Activated CD8-positive, alpha-beta memory T cell treated with anti-CD3 and anti-CD28 coated beads, Interleukin-2, amount 50 U/mL, for 4 hours (primary cell): ENCODE results near the gene USP6.
"Not testable (repeated sequence)": the region's sequence is repeated elsewhere in the genome, so short reads cannot be mapped to it uniquely, and the experiment has no call there.

Source experiments
- DNase-seq: peaks from one replicate; pipeline ENCODE4 v3.0.0-alpha.2; 2020

The USP6 gene

GRCh38 chr17:5115673-5116651 lies at the start of gene USP6:
Gene USP6 (plus strand): TSS chr17:5116032. CDS start chr17:5130368, 14,336 bp downstream.
- no peak for DNase-seq

GRCh38 chr17:5068236-5068635 lies 47.6 kb upstream of the USP6 start:
- DNase-seq, result no peak

- no peak for DNase-seq
These were observed 46.1 kb upstream of the USP6 start for GRCh38 chr17:5069724-5070123.

GRCh38 chr17:5075472-5075871 lies 40.4 kb upstream of the USP6 start:
- DNase-seq, result not testable (repeated sequence)

GRCh38 chr17:5077275-5077674 lies 38.6 kb upstream of the USP6 start:
- DNase-seq, result not testable (repeated sequence)

GRCh38 chr17:5077781-5078105 lies 38.1 kb upstream of the USP6 start:
- DNase-seq, result no peak

GRCh38 chr17:5078106-5079028 lies 37.5 kb upstream of the USP6 start, which contains the start of gene ZFP3:
Gene ZFP3 (plus strand): TSS chr17:5078467. CDS start chr17:5091505, 13,038 bp downstream.
- DNase-seq, result peak; percentile 70

GRCh38 chr17:5080591-5080990 lies 35.2 kb upstream of the USP6 start:
- DNase-seq, result no peak

GRCh38 chr17:5092218-5093010 lies 23.4 kb upstream of the USP6 start:
- DNase-seq, result no peak

- no peak for DNase-seq
These were observed 19.1 kb upstream of the USP6 start for GRCh38 chr17:5096731-5097100.

GRCh38 chr17:5097101-5097834 lies 18.6 kb upstream of the USP6 start:
- DNase-seq, result peak; percentile 56

GRCh38 chr17:5099271-5099670 lies 16.6 kb upstream of the USP6 start:
- no peak for DNase-seq

- no peak for DNase-seq
These were observed 15.0 kb upstream of the USP6 start for GRCh38 chr17:5100832-5101231.

- no peak for DNase-seq
These were observed 5.0 kb upstream of the USP6 start for GRCh38 chr17:5110816-5111215.

- peak; percentile 88 for DNase-seq
These were observed 4.2 kb upstream of the USP6 start, which contains the start of gene ZNF232 for GRCh38 chr17:5111402-5112204. Gene ZNF232 (minus strand): TSS chr17:5111878. CDS start chr17:5111822, 56 bp downstream.

- peak; percentile 5 for DNase-seq
These were observed 2.4 kb downstream of the USP6 start for GRCh38 chr17:5118219-5118618.

GRCh38 chr17:5120036-5120435 lies 4.2 kb downstream of the USP6 start:
- peak; percentile 6 for DNase-seq

GRCh38 chr17:5120436-5121185 lies 4.8 kb downstream of the USP6 start:
- not testable (repeated sequence) for DNase-seq

GRCh38 chr17:5121186-5121841 lies 5.5 kb downstream of the USP6 start:
- DNase-seq, result peak; percentile 4

GRCh38 chr17:5122056-5122455 lies 6.2 kb downstream of the USP6 start:
- not testable (repeated sequence) for DNase-seq
